ENCODE results near the gene DIAPH1.

Gene DIAPH1

DNA sequence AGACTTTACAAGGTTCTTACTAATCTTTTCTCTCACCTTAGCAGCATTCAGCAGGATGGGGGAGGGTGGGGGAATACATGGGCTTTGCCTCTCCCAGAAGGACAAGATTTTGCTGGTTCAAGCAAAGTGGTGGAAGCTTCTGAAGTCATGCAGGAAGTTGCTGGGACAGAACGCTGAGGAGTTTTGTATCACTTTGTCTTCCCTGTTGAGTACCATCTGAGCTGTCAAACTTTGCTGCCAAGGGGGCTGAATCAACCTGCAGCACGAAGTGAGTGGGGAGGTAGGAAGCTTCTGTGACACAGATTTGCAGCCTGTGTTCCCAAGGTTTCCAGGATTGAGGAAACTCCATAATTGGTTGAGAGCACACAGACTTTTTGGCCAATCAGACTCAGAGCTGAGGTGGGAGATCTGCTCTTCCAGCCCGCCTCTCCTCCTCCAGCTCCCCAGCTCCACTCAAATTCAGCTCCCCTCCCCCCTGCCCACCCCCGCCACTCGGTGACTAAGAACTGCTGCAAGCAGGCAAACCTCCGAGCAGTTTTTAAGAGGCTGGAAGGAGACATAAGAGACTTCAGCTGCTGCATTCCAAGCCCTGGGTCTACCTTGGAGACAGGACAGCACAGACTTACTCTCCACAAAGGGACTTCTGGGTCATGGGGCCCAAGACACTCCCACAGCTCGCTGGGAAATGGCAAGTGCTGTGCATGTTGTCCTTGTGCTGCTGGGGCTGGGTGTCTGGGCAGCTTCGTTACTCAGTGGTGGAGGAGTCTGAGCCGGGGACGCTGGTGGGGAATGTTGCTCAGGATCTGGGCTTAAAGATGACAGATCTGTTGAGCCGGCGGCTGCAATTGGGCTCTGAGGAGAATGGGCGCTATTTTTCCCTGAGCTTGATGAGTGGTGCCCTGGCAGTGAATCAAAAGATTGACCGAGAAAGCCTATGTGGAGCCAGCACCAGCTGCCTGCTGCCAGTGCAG lies 129.9 kb downstream of the DIAPH1 start, which contains the start of gene PCDHGC5:
Gene PCDHGC5 (plus strand): TSS at position 491 of the 971 bp plus-strand sequence. CDS start 160 bp downstream, at position 651.
- no peak within 1 kb of the TSS for H3K4me3 ChIP-seq (ENCODE audit: low read depth, low read length)
- TF ChIP-seq MYC (IDR thresholded peaks at IDR 0.05; ENCODE audit: low read depth, low read length) (no peak), POLR2A (IDR thresholded peaks at IDR 0.05; ENCODE audit: extremely low read depth, insufficient read length) (no peak)
- TF ChIP-seq, protein P1, sequence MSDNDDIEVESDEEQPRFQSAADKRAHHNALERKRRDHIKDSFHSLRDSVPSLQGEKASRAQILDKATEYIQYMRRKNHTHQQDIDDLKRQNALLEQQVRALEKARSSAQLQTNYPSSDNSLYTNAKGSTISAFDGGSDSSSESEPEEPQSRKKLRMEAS (IDR thresholded peaks at IDR 0.05; ENCODE audit: low read depth, low read length): no peak
- TF ChIP-seq, protein P2, sequence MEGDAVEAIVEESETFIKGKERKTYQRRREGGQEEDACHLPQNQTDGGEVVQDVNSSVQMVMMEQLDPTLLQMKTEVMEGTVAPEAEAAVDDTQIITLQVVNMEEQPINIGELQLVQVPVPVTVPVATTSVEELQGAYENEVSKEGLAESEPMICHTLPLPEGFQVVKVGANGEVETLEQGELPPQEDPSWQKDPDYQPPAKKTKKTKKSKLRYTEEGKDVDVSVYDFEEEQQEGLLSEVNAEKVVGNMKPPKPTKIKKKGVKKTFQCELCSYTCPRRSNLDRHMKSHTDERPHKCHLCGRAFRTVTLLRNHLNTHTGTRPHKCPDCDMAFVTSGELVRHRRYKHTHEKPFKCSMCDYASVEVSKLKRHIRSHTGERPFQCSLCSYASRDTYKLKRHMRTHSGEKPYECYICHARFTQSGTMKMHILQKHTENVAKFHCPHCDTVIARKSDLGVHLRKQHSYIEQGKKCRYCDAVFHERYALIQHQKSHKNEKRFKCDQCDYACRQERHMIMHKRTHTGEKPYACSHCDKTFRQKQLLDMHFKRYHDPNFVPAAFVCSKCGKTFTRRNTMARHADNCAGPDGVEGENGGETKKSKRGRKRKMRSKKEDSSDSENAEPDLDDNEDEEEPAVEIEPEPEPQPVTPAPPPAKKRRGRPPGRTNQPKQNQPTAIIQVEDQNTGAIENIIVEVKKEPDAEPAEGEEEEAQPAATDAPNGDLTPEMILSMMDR (IDR thresholded peaks at IDR 0.05; ENCODE audit: low read depth, low read length): no peak
- DNase-seq (ENCODE audit: low read depth): no peak

DNA sequence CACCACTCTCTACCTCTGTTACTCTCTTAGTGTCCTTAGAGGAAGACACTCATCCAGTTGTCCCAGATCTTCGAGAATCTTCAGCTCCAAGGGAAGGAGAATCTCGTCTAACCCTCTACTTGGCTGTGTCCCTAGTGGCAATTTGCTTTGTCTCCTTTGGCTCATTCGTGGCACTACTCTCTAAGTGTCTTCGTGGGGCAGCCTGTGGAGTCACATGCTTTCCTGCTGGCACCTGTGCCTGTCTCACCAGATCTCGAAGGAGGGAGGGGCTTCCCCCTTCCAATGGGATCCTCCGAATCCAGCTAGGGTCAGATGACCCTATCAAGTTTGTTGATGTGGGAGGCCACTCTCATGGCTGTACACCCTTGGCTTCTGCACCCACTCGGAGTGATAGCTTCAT lies 131.7 kb downstream of the DIAPH1 start:
- DNase-seq (ENCODE audit: low read depth): no peak
- TF ChIP-seq, protein P1 (IDR thresholded peaks at IDR 0.05; ENCODE audit: low read depth, low read length): no peak
- TF ChIP-seq, protein P2 (IDR thresholded peaks at IDR 0.05; ENCODE audit: low read depth, low read length): no peak
- TF ChIP-seq MYC (IDR thresholded peaks at IDR 0.05; ENCODE audit: low read depth, low read length): no peak
- TF ChIP-seq POLR2A (IDR thresholded peaks at IDR 0.05; ENCODE audit: extremely low read depth, insufficient read length): no peak
- no peak overlapping the region for H3K4me3 ChIP-seq (ENCODE audit: low read depth, low read length)

DNA sequence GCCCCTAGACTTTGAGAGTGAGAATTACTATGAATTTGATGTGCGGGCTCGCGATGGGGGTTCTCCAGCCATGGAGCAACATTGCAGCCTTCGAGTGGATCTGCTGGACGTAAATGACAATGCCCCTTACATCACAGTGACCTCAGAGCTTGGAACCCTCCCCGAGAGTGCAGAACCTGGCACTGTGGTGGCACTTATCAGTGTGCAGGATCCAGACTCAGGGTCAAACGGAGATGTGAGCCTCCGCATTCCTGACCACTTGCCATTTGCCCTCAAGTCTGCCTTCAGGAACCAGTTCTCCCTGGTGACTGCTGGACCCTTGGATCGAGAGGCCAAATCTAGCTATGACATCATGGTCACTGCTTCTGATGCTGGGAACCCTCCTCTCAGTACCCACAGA lies 132.7 kb downstream of the DIAPH1 start:
- H3K4me3 ChIP-seq (ENCODE audit: low read depth, low read length): no peak overlapping the region
- no peak for DNase-seq (ENCODE audit: low read depth)
- TF ChIP-seq, protein P1 (IDR thresholded peaks at IDR 0.05; ENCODE audit: low read depth, low read length): no peak
- TF ChIP-seq MYC (IDR thresholded peaks at IDR 0.05; ENCODE audit: low read depth, low read length): no peak
- TF ChIP-seq, protein P2 (IDR thresholded peaks at IDR 0.05; ENCODE audit: low read depth, low read length): no peak
- no peak for TF ChIP-seq POLR2A (IDR thresholded peaks at IDR 0.05; ENCODE audit: extremely low read depth, insufficient read length)

DNA sequence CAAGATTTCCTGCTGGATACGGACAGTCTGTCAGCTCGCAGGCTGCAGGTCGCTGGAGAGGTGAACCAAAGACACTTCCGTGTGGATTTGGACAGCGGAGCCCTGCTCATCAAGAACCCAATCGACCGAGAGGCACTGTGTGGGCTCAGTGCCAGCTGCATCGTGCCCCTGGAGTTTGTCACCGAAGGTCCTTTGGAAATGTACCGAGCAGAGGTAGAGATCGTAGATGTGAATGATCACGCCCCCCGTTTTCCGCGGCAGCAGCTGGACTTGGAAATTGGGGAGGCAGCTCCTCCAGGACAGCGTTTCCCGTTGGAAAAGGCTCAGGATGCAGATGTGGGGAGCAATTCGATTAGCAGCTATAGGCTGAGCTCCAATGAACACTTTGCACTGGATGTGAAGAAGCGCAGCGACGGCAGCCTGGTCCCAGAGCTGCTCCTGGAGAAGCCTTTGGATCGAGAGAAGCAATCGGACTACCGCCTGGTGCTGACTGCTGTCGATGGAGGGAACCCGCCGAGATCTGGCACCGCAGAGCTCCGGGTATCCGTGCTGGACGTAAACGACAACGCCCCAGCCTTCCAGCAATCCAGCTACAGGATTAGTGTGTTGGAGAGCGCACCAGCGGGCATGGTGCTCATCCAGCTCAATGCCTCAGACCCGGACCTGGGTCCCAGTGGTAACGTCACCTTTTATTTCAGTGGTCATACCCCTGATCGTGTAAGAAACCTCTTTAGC lies 133.3 kb downstream of the DIAPH1 start:
- DNase-seq (ENCODE audit: low read depth): no peak

More for the DNA sequence above, 133.3 kb downstream of the DIAPH1 start:
- TF ChIP-seq, protein P1 (IDR thresholded peaks at IDR 0.05; ENCODE audit: low read depth, low read length): no peak
- no peak for TF ChIP-seq MYC (IDR thresholded peaks at IDR 0.05; ENCODE audit: low read depth, low read length)
- TF ChIP-seq, protein P2 (IDR thresholded peaks at IDR 0.05; ENCODE audit: low read depth, low read length): no peak
- TF ChIP-seq POLR2A (IDR thresholded peaks at IDR 0.05; ENCODE audit: extremely low read depth, insufficient read length): no peak
- no peak overlapping the region for H3K4me3 ChIP-seq (ENCODE audit: low read depth, low read length)
